B cell (primary cell): ENCODE measurements around the gene TMIGD2. TPM values are rescaled to one million over a fixed set of nuclear protein-coding genes. Genes with fewer than 3 reads are reported as not detected.
"Not testable (repeated sequence)": the region's sequence is repeated elsewhere in the genome, so short reads cannot be mapped to it uniquely, and the experiment has no call there.

Experiments
- ATAC-seq: fragments of 200-7000 bp; cut with Tn5 transposase; one replicate; pipeline ENCODE4 v1.10.0; 2021; ENCODE audit warnings: low read depth, mild to moderate bottlenecking, moderate number of reproducible peaks, moderate library complexity
- CTCF ChIA-PET: fragments of 350-600 bp; sonication (Branson Sonifier 250); formaldehyde crosslinking; loops from one replicate; lab custom pipeline; 2021; ENCODE audit warnings: antibody characterized with exemption, inconsistent platforms; lab: Charles Lee
- POLR2A ChIA-PET: fragments of 350-600 bp; sonication (Branson Sonifier 250); formaldehyde crosslinking; loops from one replicate; lab custom pipeline; 2021; ENCODE audit warnings: antibody characterized with exemption; lab: Charles Lee
- DNase-seq: peaks from one replicate; pipeline ENCODE4 v3.0.0; 2013
- H2AFZ ChIP-seq: 2 replicates; pipeline ENCODE4 v1.6.1; 2012; ENCODE audit warnings: mild to moderate bottlenecking, low read depth, low read length; ENCODE audit not compliant: insufficient read depth, poor library complexity, severe bottlenecking
- H3K27ac ChIP-seq, 2 donors: 1 replicate in 1 of 2; 2 replicates in 1 of 2; pipeline ENCODE4 v1.5.1; 2012 to 2013; ENCODE audit warnings: low read length in 2 of 2, mild to moderate bottlenecking in 2 of 2, moderate library complexity in 1 of 2
- H3K27me3 ChIP-seq, 4 experiments: fragments of 200-600 bp in 1 of 4; sonication (generic) in 1 of 4; replicated peaks in 1 of 4; 1 replicate in 2 of 4; 2 replicates in 2 of 4; pipeline versions ENCODE4 v1.6.1 to v1.7.0; 2013 to 2016; ENCODE audit warnings: low read length in 3 of 4, mild to moderate bottlenecking in 2 of 4, mixed read lengths in 1 of 4, moderate library complexity in 1 of 4; ENCODE audit not compliant: insufficient read depth in 4 of 4, control insufficient read depth in 3 of 4; ENCODE audit errors: control extremely low read depth in 1 of 4
- H3K36me3 ChIP-seq, 2 experiments: replicated peaks in 1 of 2; 1 replicate in 1 of 2; 2 replicates in 1 of 2; pipeline versions ENCODE4 v1.6.1 to v1.7.1; 2013; ENCODE audit warnings: low read length in 1 of 2; ENCODE audit not compliant: insufficient read depth in 2 of 2, control insufficient read depth in 1 of 2; ENCODE audit errors: control extremely low read depth in 1 of 2, extremely low read depth in 1 of 2
- H3K4me1 ChIP-seq, 2 donors: fragments of 200-600 bp in 1 of 2; sonication (generic) in 1 of 2; 1 replicate in 1 of 2; 2 replicates in 1 of 2; pipeline versions ENCODE4 v1.5.1 to v1.6.1; 2013 to 2017; ENCODE audit warnings: low read length in 2 of 2; ENCODE audit not compliant: control insufficient read depth in 2 of 2, insufficient read depth in 2 of 2
- H3K4me2 ChIP-seq: replicated peaks from 2 replicates; pipeline ENCODE3; 2012; ENCODE audit warnings: mild to moderate bottlenecking, low read depth, low read length; ENCODE audit not compliant: poor library complexity, severe bottlenecking
- H3K4me3 ChIP-seq, 5 experiments: fragments of 200-600 bp in 1 of 5; sonication (generic) in 1 of 5; 1 replicate in 3 of 5; 2 replicates in 2 of 5; pipeline versions ENCODE4 v1.5.1 to v1.7.0; 2011 to 2016; ENCODE audit warnings: low read length in 4 of 5, mild to moderate bottlenecking in 4 of 5, low read depth in 2 of 5, control low read depth in 1 of 5, moderate library complexity in 1 of 5; ENCODE audit not compliant: insufficient read depth in 1 of 5; ENCODE audit errors: control extremely low read depth in 1 of 5, extremely low read depth in 1 of 5
- H3K79me2 ChIP-seq: fragments of 200-600 bp; sonication (generic); one replicate; pipeline ENCODE4 v1.6.0; 2016; ENCODE audit warnings: low read length; ENCODE audit not compliant: control insufficient read depth, insufficient read depth
- H3K9ac ChIP-seq: fragments of 200-600 bp; sonication (generic); 2 replicates; pipeline ENCODE4 v1.6.1; 2017; ENCODE audit warnings: mild to moderate bottlenecking, low read length, moderate library complexity
- H3K9me3 ChIP-seq, 3 donors: one replicate each; pipeline versions ENCODE4 v1.6.1 to v1.7.1; 2013; ENCODE audit warnings: low read length in 2 of 3; ENCODE audit not compliant: control insufficient read depth in 2 of 3, insufficient read depth in 1 of 3; ENCODE audit errors: control extremely low read depth in 1 of 3
- H4K20me1 ChIP-seq: 2 replicates; pipeline ENCODE4 v1.6.0; 2012; ENCODE audit warnings: mild to moderate bottlenecking, low read length; ENCODE audit not compliant: insufficient read depth, control insufficient read depth, poor library complexity, severe bottlenecking
- H3K27ac Mint-ChIP-seq: one replicate; pipeline ENCODE4 v1.8.0; 2021; ENCODE audit warnings: mixed read lengths
- H3K27me3 Mint-ChIP-seq: one replicate; pipeline ENCODE4 v1.8.0; 2021; ENCODE audit warnings: mixed read lengths
- H3K4me1 Mint-ChIP-seq: one replicate; pipeline ENCODE4 v1.8.0; 2021; ENCODE audit warnings: mixed read lengths
- H3K4me3 Mint-ChIP-seq: one replicate; pipeline ENCODE4 v1.8.0; 2021; ENCODE audit warnings: mixed read lengths
- H3K9me3 Mint-ChIP-seq: one replicate; pipeline ENCODE4 v1.8.0; 2022; ENCODE audit warnings: mixed read lengths; ENCODE audit not compliant: insufficient read depth
- EZH2 ChIP-seq: IDR thresholded peaks from 2 replicates; pipeline ENCODE4 v1.6.1; 2012; ENCODE audit warnings: borderline replicate concordance, low read depth, mild to moderate bottlenecking, moderate library complexity, low read length; ENCODE audit not compliant: insufficient read depth, poor library complexity, severe bottlenecking
- WGBS: methylation state at CpG from one replicate; pipeline ENCODE4 v1.1.5; 2013; ENCODE audit warnings: missing lambda C conversion rate; ENCODE audit not compliant: insufficient coverage; 5-methylcytosine and 5-hydroxymethylcytosine counted together
- intact Hi-C: fragments of 100-400 bp; cut with micrococcal nuclease; formaldehyde crosslinking; loops from one replicate; pipeline ENCODE4 v1.10.0; 2022
- polyA plus RNA-seq: library from polyadenylated mRNA; depleted of rRNA; stranded (reverse); fragments of >200 nt; gene quantifications from 2 replicates; pipeline ENCODE4 v1.2.3, GENCODE V29; 2012
- total RNA-seq, 2 donors: library from RNA; stranded (reverse); fragments of 120-200 nt in 1 of 2; gene quantifications; 1 replicate in 1 of 2; 2 replicates in 1 of 2; pipeline versions ENCODE4 v1.2.3 to v1.2.4, GENCODE V29; 2013 to 2022
- TF ChIP-seq, protein P1 (sequence below): fragments of 200-600 bp; IDR thresholded peaks from one replicate; pipeline ENCODE4 v1.8.0; 2022; ENCODE audit warnings: antibody characterized with exemption, mild to moderate bottlenecking

The TMIGD2 gene
- total and polyA plus RNA-seq, 2 donors (not counting 1 experiment from before 2014, with no cell fraction given) = 0.24 TPM; not detected in 1

DNA sequence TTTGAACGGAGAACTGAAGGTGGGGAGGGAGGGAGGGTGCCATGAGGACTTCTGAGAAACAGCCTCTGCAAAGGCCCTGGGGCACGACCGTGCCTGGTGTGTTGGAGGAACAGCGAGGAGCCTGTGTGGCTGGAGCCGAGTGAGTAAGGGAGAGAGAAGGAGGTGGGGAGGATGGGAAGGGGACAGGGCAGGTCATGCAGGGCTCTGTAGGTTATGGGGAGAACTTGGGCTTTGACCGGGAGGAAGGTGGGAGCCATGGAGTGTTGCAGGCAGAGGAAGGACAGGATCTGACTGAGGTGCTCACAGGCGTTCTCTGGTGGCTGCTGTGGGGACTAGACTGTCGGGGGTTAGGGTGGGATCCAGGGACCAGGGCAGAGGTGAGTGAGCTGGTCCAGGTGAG is 47.9 kb upstream of the TMIGD2 start:
- Histone ChIP-seq H2AFZ (no peak overlapping the region), H3K9ac (no peak overlapping the region), H3K4me1 (peaks cover 0 to 5% of the 10 kb centered on the region in 2 donors), H3K27ac (no peak overlapping the region), H3K9me3 (no peaks in the 10 kb centered on the region), H3K4me2 (no peak overlapping the region), H3K79me2 (no peaks in the 10 kb centered on the region), H3K4me3 (no peak overlapping the region), H4K20me1 (no peaks in the 10 kb centered on the region), H3K36me3 (peaks cover 2 to 9% of the 10 kb centered on the region in 2 experiments), H3K27me3 (no peaks in the 10 kb centered on the region)
- DNase-seq = no peak
- intact Hi-C loops = no loop called here
- no peak overlapping the region for H3K4me3 Mint-ChIP-seq
- no peak overlapping the region for H3K27ac Mint-ChIP-seq
- CTCF ChIA-PET = no interaction called here
- POLR2A ChIA-PET = no interaction called here
- peaks cover 5% of the 10 kb centered on the region for H3K4me1 Mint-ChIP-seq
- no peak for ATAC-seq
- H3K27me3 Mint-ChIP-seq = no peaks in the 10 kb centered on the region
- TF ChIP-seq EZH2 = no peak
- TF ChIP-seq, protein P1, sequence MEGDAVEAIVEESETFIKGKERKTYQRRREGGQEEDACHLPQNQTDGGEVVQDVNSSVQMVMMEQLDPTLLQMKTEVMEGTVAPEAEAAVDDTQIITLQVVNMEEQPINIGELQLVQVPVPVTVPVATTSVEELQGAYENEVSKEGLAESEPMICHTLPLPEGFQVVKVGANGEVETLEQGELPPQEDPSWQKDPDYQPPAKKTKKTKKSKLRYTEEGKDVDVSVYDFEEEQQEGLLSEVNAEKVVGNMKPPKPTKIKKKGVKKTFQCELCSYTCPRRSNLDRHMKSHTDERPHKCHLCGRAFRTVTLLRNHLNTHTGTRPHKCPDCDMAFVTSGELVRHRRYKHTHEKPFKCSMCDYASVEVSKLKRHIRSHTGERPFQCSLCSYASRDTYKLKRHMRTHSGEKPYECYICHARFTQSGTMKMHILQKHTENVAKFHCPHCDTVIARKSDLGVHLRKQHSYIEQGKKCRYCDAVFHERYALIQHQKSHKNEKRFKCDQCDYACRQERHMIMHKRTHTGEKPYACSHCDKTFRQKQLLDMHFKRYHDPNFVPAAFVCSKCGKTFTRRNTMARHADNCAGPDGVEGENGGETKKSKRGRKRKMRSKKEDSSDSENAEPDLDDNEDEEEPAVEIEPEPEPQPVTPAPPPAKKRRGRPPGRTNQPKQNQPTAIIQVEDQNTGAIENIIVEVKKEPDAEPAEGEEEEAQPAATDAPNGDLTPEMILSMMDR = no peak
- no peaks in the 10 kb centered on the region for H3K9me3 Mint-ChIP-seq
- WGBS = 90% methylated on average over 8 of the region's 8 CpGs

DNA sequence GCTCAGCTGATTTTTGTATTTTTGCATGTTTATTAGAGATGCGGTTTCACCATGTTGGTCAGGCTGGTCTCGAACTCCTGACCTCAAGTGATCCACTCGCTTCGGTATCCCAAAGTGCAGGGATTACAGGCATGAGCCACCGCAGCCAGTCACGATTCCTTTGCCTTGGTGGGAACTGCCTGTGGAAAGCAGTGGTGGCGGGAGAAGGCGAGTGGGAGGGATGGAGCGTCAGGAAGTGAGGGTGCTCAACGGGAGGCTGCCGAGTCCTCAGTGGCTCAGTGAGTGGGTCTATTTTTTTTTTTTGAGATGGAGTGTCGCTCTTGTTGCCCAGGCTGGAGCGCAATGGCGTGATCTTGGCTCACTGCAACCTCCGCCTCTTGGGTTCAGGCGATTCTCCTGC is 47.0 kb upstream of the TMIGD2 start:
- H3K4me3 Mint-ChIP-seq, H3K4me1 ChIP-seq, H3K36me3 ChIP-seq, H3K27ac Mint-ChIP-seq, intact Hi-C loops, H4K20me1 ChIP-seq, H3K9me3 Mint-ChIP-seq, ATAC-seq, CTCF ChIA-PET, H3K79me2 ChIP-seq, POLR2A ChIA-PET, H3K27ac ChIP-seq, H3K4me2 ChIP-seq, H2AFZ ChIP-seq, H3K9ac ChIP-seq, H3K27me3 Mint-ChIP-seq, H3K9me3 ChIP-seq, H3K27me3 ChIP-seq, H3K4me3 ChIP-seq, H3K4me1 Mint-ChIP-seq, DNase-seq: not testable (repeated sequence)
- WGBS = 99% methylated on average over 10 of the region's 16 CpGs
